Keratinocyte (primary cell): ENCODE results near the gene ZNF615. TPM values are rescaled to one million over a fixed set of nuclear protein-coding genes. Genes with fewer than 3 reads are reported as not detected.

ENCODE experiments used
- DNase-seq: peaks from one replicate; pipeline ENCODE4 v3.0.0-alpha.2; 2011; ENCODE audit warnings: low read depth, missing footprints, low spot score
- FAIRE-seq: peaks from 2 replicates; lab custom pipeline; 2011; peaks lifted over from hg19 to GRCh38; lab: Jason Lieb, UNC
- H2AFZ ChIP-seq: 2 replicates; pipeline ENCODE4 v1.6.0; 2012; ENCODE audit warnings: low read length, control low read depth, inconsistent platforms; ENCODE audit not compliant: control insufficient read depth
- H3K27ac ChIP-seq: 2 replicates; pipeline ENCODE4 v1.5.1; 2011; ENCODE audit warnings: low read length; ENCODE audit not compliant: control insufficient read depth, insufficient read depth
- H3K27me3 ChIP-seq: 3 replicates; pipeline ENCODE4 v1.6.0; 2011; ENCODE audit warnings: low read length; ENCODE audit not compliant: control insufficient read depth, insufficient read depth; ENCODE audit errors: extremely low read depth
- H3K36me3 ChIP-seq, 2 experiments: 2 replicates in 1 of 2; 3 replicates in 1 of 2; pipeline ENCODE4 v1.5.1; 2011; ENCODE audit warnings: low read length in 2 of 2, mild to moderate bottlenecking in 1 of 2; ENCODE audit not compliant: control insufficient read depth in 2 of 2, insufficient read depth in 2 of 2; ENCODE audit errors: extremely low read depth in 1 of 2
- H3K4me1 ChIP-seq: 3 replicates; pipeline ENCODE4 v1.5.1; 2011; ENCODE audit warnings: low read length; ENCODE audit not compliant: control insufficient read depth, insufficient read depth; ENCODE audit errors: extremely low read depth
- H3K4me2 ChIP-seq: 3 replicates; pipeline ENCODE4 v1.6.0; 2011; ENCODE audit warnings: low read depth, low read length; ENCODE audit not compliant: control insufficient read depth, insufficient read depth; ENCODE audit errors: extremely low read depth
- H3K4me3 ChIP-seq, 3 experiments: fragments of 200-600 bp in 1 of 3; sonication (generic) in 1 of 3; 2 replicates in 2 of 3; 3 replicates in 1 of 3; pipeline ENCODE4 v1.5.1; 2011 to 2016; ENCODE audit warnings: low read length in 3 of 3, mild to moderate bottlenecking in 3 of 3, control low read depth in 2 of 3, inconsistent platforms in 1 of 3, low read depth in 1 of 3, mixed read lengths in 1 of 3, mixed run types in 1 of 3, moderate library complexity in 1 of 3; ENCODE audit not compliant: control insufficient read depth in 2 of 3, insufficient read depth in 2 of 3; ENCODE audit errors: extremely low read depth in 1 of 3
- H3K79me2 ChIP-seq: 2 replicates; pipeline ENCODE4 v1.6.0; 2012; ENCODE audit warnings: low read length; ENCODE audit not compliant: control insufficient read depth, insufficient read depth
- H3K9ac ChIP-seq: 3 replicates; pipeline ENCODE4 v1.6.0; 2011; ENCODE audit warnings: low read length; ENCODE audit not compliant: control insufficient read depth, insufficient read depth; ENCODE audit errors: extremely low read depth
- H3K9me1 ChIP-seq: 3 replicates; pipeline ENCODE4 v1.6.0; 2011; ENCODE audit warnings: low read length; ENCODE audit not compliant: control insufficient read depth, insufficient read depth; ENCODE audit errors: extremely low read depth
- H3K9me3 ChIP-seq: 2 replicates; pipeline ENCODE4 v1.5.1; 2012; ENCODE audit warnings: low read depth, low read length; ENCODE audit not compliant: control insufficient read depth
- H4K20me1 ChIP-seq: 3 replicates; pipeline ENCODE4 v1.6.0; 2011; ENCODE audit warnings: low read length; ENCODE audit not compliant: control insufficient read depth, insufficient read depth; ENCODE audit errors: extremely low read depth
- CTCF ChIP-seq, 3 experiments: IDR thresholded peaks in 1 of 3; conservative IDR thresholded peaks in 1 of 3; optimal IDR thresholded peaks in 1 of 3; 2 replicates in 2 of 3; 3 replicates in 1 of 3; pipeline versions ENCODE3 to v1.5.1; 2011; ENCODE audit warnings: low read length in 3 of 3, mild to moderate bottlenecking in 3 of 3, moderate library complexity in 2 of 3, control low read depth in 1 of 3, inconsistent platforms in 1 of 3; ENCODE audit not compliant: insufficient read depth in 2 of 3; ENCODE audit errors: extremely low read depth in 1 of 3
- EZH2 ChIP-seq: IDR thresholded peaks from one replicate; pipeline ENCODE4 v1.6.1; 2012; ENCODE audit warnings: inconsistent platforms, mild to moderate bottlenecking, low read length, moderate library complexity
- dilution Hi-C: fragments of 300-500 bp; cut with MboI; formaldehyde crosslinking; loops from one replicate; pipeline ENCODE4 v1.7.0; 2020; ENCODE audit warnings: low sequenced_read_pairs; ENCODE audit not compliant: extremely low pct_ligation_motif_present
- polyA plus RNA-seq, 5 experiments: library from polyadenylated mRNA; depleted of rRNA in 3 of 5; stranded (reverse) in 3 of 5; stranded (forward) in 1 of 5; unstranded in 1 of 5; fragments of >200 nt; gene quantifications; 1 replicate in 1 of 5; 2 replicates in 3 of 5; 3 replicates in 1 of 5; pipeline versions ENCODE4 v1.2.1 to v1.2.3, GENCODE V29; 2011 to 2012; ENCODE audit warnings: missing spikeins in 2 of 5, low read depth in 1 of 5, low replicate concordance in 1 of 5

The ZNF615 gene
- polyA plus RNA-seq, 1 donor (not counting 4 experiments of a cell fraction or from before 2014, with no cell fraction given), result 3.7 TPM

- Histone ChIP-seq H3K27ac (no peak overlapping the region), H3K36me3 (peaks cover 9 to 28% of the 10 kb centered on the region in 2 experiments), H4K20me1 (no peaks in the 10 kb centered on the region), H2AFZ (no peak overlapping the region), H3K9me1 (no peaks in the 10 kb centered on the region), H3K4me3 (no peak overlapping the region), H3K79me2 (peaks cover 13% of the 10 kb centered on the region), H3K9ac (no peak overlapping the region), H3K27me3 (no peaks in the 10 kb centered on the region), H3K4me1 (peaks cover 1% of the 10 kb centered on the region), H3K4me2 (no peak overlapping the region), H3K9me3 (peaks cover 4% of the 10 kb centered on the region)
- FAIRE-seq (no peak), DNase-seq (no peak)
- dilution Hi-C loops, result no loop called here
- TF ChIP-seq CTCF (optimal IDR thresholded peaks at IDR 0.05 in 1 of 3, IDR thresholded peaks at IDR 0.05 in 1 of 3, conservative IDR thresholded peaks at IDR 0.05 in 1 of 3; ENCODE audit: extremely low read depth in 1 of 3, insufficient read depth in 2 of 3, low read length in 3 of 3) (no peak), EZH2 (no peak)
Measured at GRCh38 chr19:52022193-52022592, 14.2 kb upstream of the ZNF615 start.

- no peaks in the 10 kb centered on the region for H3K9me1 ChIP-seq
- H3K9ac ChIP-seq, result no peak overlapping the region
- no peak overlapping the region for H3K4me3 ChIP-seq
- H3K4me2 ChIP-seq, result no peak overlapping the region
- H3K79me2 ChIP-seq, result peaks cover 5% of the 10 kb centered on the region
- H3K27me3 ChIP-seq, result no peaks in the 10 kb centered on the region
- no peaks in the 10 kb centered on the region for H4K20me1 ChIP-seq
- peaks cover 19 to 29% of the 10 kb centered on the region in 2 experiments for H3K36me3 ChIP-seq
- dilution Hi-C loops, result no loop called here
- H3K9me3 ChIP-seq, result peaks cover 7% of the 10 kb centered on the region
- no peaks in the 10 kb centered on the region for H3K4me1 ChIP-seq
- no peak for DNase-seq
- TF ChIP-seq EZH2 (no peak), CTCF (optimal IDR thresholded peaks at IDR 0.05 in 1 of 3, IDR thresholded peaks at IDR 0.05 in 1 of 3, conservative IDR thresholded peaks at IDR 0.05 in 1 of 3; ENCODE audit: extremely low read depth in 1 of 3, insufficient read depth in 2 of 3, low read length in 3 of 3) (no peak)
- H2AFZ ChIP-seq, result no peak overlapping the region
- FAIRE-seq, result no peak
- H3K27ac ChIP-seq, result no peak overlapping the region
Measured at GRCh38 chr19:52020506-52020905, 12.5 kb upstream of the ZNF615 start.
